BJ (cell line): ENCODE results near the gene NUCB1. TPM values are rescaled to one million over a fixed set of nuclear protein-coding genes. Genes with fewer than 3 reads are reported as not detected.
"Not testable (repeated sequence)": the region's sequence is repeated elsewhere in the genome, so short reads cannot be mapped to it uniquely, and the experiment has no call there.

Experiments used
- CTCF ChIA-PET: fragments of 350-600 bp; formaldehyde crosslinking; extraction: SDS; loops from one replicate; lab custom pipeline; 2021; ENCODE audit warnings: antibody characterized with exemption, inconsistent platforms; lab: Yijun Ruan, JAX
- POLR2A ChIA-PET: fragments of 300-600 bp; sonication (Branson Sonifier 250); formaldehyde crosslinking; extraction: SDS; loops from one replicate; lab custom pipeline; 2021; ENCODE audit warnings: antibody characterized with exemption; lab: Charles Lee
- DNase-seq: peaks from one replicate; pipeline ENCODE4 v3.0.0-alpha.2; 2011; ENCODE audit warnings: low read depth
- H3K27me3 ChIP-seq: 2 replicates; pipeline ENCODE4 v1.6.0; 2011; ENCODE audit warnings: low read length; ENCODE audit not compliant: control insufficient read depth, insufficient read depth
- H3K36me3 ChIP-seq: 2 replicates; pipeline ENCODE4 v1.5.1; 2011; ENCODE audit warnings: low read length; ENCODE audit not compliant: control insufficient read depth, insufficient read depth
- H3K4me3 ChIP-seq: 2 replicates; pipeline ENCODE4 v1.5.1; 2011; ENCODE audit warnings: low read depth, mild to moderate bottlenecking, control low read depth, low read length
- CTCF ChIP-seq: IDR thresholded peaks from 2 replicates; pipeline ENCODE4 v1.5.1; 2011; ENCODE audit warnings: low read depth, mild to moderate bottlenecking, control low read depth, inconsistent platforms, low read length, moderate library complexity; ENCODE audit not compliant: insufficient read depth
- polyA plus RNA-seq: library from polyadenylated mRNA; depleted of rRNA; stranded (reverse); fragments of >200 nt; gene quantifications from 2 replicates; pipeline ENCODE4 v1.2.3, GENCODE V29; 2011

NUCB1 gene
- polyA plus RNA-seq, 1 experiment, result 305 TPM

DNA sequence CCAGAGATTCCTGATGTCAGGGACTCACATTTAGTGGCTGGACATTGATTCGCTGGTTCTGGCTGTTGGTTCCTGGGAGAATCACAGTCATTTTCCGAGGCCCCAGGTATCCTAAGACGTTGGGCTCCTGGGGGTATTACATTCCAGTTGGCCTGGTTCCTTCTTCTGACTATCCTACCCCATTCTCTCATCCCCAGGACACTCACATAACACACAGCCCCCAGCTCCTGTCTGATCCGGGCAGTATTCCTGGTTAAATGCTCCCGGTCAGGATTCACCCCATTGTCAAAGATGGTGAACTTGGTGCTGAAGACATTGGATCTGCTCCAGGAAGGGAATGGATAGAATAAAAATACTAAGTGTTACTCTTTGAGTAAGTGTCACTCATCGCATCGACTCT lies 16.4 kb upstream of the NUCB1 start:
- TF ChIP-seq CTCF, result no peak
- ChIA-PET CTCF (no interaction called here), POLR2A (no interaction called here)
- H3K4me3 ChIP-seq, result no peak overlapping the region
- H3K27me3 ChIP-seq, result no peaks in the 10 kb centered on the region
- H3K36me3 ChIP-seq, result peaks cover under 1% of the 10 kb centered on the region; the same call in 1 of the 2 replicates
- no peak for DNase-seq

DNA sequence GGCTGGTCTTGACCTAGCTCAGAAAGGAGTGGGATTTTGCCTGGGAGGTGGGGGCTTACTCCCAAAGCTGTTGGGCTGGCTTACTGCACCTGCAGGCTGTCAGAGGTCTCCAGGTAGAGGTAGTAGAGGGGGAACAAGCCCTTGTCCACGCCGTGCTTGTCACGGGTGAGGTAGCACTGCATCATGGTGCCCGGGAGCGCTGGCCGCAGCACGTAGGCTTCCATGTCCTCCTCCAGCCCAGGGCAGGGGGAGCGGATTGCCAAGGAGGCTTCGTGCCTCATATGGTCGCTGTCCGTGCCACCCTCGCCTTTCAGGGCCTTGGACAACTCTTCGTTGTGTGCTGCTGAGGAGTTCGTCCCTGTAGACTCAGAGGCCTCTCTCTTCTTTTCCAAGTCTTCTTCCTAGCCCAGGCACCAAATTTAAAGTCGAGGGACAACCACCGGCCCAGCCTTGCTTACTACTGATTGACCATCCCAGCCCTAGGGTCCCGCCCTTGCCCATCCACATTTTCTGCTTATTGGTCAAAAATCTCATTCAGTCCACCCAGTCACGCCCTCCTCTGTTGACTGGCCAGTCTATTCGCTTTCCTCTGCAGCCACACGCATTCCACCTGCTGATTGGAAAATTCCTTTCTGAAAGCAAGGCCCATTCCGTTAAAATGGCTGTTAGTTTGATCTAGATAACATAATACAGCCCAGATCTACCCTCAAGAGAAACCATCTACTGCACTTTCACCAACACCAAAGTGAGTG lies 12.1 kb upstream of the NUCB1 start:
- no peak for DNase-seq
- Histone ChIP-seq H3K4me3 (no peak overlapping the region), H3K36me3 (no peaks in the 10 kb centered on the region), H3K27me3 (peaks cover 2% of the 10 kb centered on the region; the same call in 1 of the 2 replicates)
- no peak for TF ChIP-seq CTCF
- ChIA-PET CTCF (no interaction called here), POLR2A (no interaction called here)

DNA sequence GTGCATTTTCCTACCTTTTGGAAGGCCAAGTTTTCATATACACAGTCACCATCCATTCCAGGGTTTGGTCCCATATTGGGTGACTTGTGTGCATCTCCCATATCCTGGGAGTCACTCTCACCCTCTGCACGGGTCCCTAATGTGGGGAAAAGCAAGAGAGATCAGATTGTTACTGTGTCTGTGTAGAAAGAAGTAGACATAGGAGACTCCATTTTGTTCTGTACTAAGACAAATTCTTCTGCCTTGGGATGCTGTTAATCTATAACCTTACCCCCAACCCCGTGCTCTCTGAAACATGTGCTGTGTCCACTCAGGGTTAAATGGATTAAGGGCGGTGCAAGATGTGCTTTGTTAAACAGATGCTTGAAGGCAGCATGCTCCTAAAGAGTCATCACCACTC lies 10.6 kb upstream of the NUCB1 start:
- DNase-seq, CTCF ChIA-PET: not testable (repeated sequence)
- POLR2A ChIA-PET, result interaction anchor here (0.5 kb wide), 1 partner anchor 12 kb away, joined by 4 read pairs; no protein-coding TSS in a partner anchor

DNA sequence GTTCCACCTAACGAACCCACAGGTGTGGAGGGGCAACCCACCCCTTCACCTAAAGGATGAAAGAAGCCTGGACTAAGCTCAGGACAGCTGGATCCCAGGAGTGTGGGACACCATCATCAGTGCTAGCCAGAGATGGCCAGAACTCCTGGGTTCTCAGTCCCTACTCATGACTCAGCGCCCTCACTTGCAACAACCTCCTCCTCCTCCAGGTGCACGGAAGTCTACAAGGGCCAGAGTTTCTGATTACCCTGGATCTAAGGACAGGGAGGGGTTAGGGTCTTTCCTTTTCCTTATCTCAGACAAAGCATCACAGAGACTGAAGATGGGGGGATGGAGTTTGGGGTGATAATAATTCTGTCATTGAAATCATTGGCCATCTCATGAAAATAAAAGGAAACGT lies 9.6 kb upstream of the NUCB1 start:
- DNase-seq, result no peak
- ChIA-PET POLR2A (no interaction called here), CTCF (no interaction called here)
- H3K27me3 ChIP-seq, result peaks cover 6% of the 10 kb centered on the region; the same call in 1 of the 2 replicates
- H3K4me3 ChIP-seq, result no peak overlapping the region
- H3K36me3 ChIP-seq, result no peaks in the 10 kb centered on the region
- TF ChIP-seq CTCF, result no peak

More for the DNA sequence above, 10.6 kb upstream of the NUCB1 start:
- H3K27me3 ChIP-seq, H3K36me3 ChIP-seq, H3K4me3 ChIP-seq: not testable (repeated sequence)

DNA sequence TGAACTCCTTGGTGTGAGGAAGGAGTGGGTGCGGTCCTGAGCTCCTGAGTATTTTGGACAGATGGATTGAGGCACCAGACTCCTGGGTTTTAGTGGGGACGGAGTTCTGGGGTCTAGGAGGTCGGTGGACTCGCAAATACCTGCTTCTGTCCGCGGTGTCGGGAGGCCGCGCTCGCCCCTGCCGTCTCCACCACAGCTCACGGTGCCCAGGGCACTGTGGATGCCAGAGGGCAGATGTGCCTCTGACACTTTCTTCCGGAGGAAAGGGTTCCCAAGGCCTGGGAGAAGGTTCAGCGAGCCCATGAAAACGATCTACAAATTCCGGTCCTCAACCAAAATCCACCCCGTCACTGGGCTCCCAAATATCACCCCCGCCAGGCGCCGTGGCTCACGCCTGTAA lies 4.9 kb upstream of the NUCB1 start:
- Histone ChIP-seq H3K4me3 (no peak overlapping the region), H3K27me3 (peaks cover 6% of the 10 kb centered on the region; the same call in 1 of the 2 replicates), H3K36me3 (no peaks in the 10 kb centered on the region)
- no peak for DNase-seq
- CTCF ChIA-PET, result no interaction called here
- TF ChIP-seq CTCF, result no peak
- POLR2A ChIA-PET, result no interaction called here
